Germinal center (tissue), 1 donor: ENCODE data around the gene MEGF11.
A peak's percentile ranks its signal among the peaks of the same experiment; 100 is the strongest.
"Not testable (repeated sequence)": the region's sequence is repeated elsewhere in the genome, so short reads cannot be mapped to it uniquely, and the experiment has no call there.

Source experiments
- DNase-seq: peaks from one replicate; pipeline ENCODE4 v3.0.0; 2012; ENCODE audit warnings: mixed read lengths, low spot score

The MEGF11 gene

DNA sequence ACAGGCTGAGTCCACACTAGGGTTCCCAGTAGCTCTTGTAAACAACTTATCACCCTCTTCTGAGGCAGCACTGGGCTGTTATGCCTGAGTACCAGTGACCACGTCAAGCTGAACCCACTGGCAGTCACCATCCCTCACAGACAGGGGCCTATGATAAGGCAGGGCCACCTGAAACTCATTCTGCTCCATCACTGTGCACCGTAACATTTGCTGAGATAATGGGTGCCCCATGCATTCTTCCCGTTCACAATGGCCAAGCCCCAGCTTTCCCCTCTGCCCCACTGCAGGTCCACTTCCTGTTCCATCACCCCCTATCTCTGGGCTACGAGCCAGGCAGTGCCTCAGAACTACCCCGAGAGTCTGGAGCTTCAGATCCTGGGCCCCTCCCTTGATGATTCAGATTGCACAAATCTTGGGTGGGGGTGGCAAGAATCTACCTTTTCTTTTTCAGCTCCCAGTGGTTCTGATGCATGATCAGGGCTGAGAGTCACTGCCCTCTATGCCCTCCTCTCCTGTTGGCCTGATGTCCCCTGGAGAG, 226.2 kb downstream of the MEGF11 start:
- DNase-seq = no peak

DNA sequence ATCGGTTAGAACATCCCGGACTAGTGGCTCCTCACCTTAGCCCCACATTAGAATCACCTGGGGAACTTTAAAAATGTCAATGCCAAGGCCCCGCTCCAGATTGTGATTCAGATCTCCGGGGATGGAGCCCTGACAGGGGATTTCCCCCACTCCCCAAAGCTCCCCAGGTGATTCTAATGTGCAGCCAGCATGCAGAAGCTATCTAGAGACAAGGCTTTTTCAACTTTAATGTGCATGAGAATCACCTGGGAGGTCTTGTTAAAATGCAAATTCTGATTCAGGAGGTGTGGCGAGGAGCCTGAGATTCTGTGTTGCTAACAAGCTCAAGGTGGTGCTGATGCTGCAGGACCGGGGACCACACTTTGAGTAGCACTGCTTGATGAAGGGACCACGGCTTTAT, 227.6 kb downstream of the MEGF11 start:
- no peak for DNase-seq

- no peak for DNase-seq
Measured at GRCh38 chr15:66025015-66025452, 228.5 kb downstream of the MEGF11 start.

- DNase-seq = no peak
Measured at GRCh38 chr15:66024116-66024515, 229.4 kb downstream of the MEGF11 start.

DNA sequence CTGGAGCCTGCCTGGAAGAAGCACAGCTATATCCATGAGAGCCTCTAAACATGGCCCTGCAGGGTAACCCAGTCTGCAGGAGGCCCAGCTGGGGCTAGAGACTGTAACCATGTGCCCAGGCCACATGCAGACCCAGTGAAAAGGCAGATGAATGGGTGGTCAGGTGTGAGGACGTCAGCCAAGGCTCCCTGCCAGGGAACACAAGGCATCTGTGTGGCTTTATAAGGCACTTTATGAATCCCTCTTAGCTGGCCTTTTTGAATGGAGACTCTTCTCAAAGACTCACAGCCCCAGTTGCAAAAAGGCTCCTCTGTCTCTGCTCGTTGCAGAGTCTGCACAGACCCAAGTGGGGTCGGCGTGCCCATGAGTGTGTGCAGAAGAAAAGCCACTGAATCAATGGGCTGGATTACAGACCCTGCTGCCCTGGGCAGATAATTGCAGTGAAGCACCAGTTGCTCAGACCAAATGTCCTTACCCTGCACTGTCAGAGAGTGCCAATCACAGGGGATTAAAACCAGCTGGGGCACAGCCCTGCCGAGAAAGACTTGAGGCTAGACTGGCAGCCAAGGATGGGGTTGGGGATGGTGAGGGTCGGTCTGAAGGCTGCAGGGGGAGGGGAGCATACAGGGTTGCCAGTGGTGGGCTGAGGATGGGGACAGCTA, 230.1 kb downstream of the MEGF11 start:
- no peak for DNase-seq

DNA sequence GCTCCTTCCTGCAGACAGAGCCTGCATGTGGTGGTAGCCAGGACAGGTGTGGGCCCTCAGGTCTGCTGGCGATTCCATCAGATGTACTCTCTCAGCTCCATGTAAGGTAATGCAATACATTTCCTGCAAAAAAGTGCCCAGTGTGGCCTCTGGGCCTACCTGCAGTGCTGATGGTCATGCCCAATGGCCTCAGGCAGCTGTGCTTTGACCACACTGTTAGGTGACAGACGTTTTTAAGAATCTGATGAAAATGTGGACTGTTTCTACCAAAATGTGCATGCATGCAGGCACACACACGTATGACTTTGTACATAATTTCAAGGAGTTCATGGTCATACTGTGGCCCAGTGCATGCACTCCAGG, 231.4 kb downstream of the MEGF11 start:
- no peak for DNase-seq

GRCh38 chr15:66021496-66022162, 231.9 kb downstream of the MEGF11 start:
- DNase-seq = no peak

- no peak for DNase-seq
Measured at GRCh38 chr15:66019826-66020398, 233.6 kb downstream of the MEGF11 start.

- no peak for DNase-seq
Measured at GRCh38 chr15:66019368-66019767, 234.2 kb downstream of the MEGF11 start.

GRCh38 chr15:66018488-66018797, 235.1 kb downstream of the MEGF11 start:
- no peak for DNase-seq

GRCh38 chr15:66017792-66018487, 235.6 kb downstream of the MEGF11 start:
- no peak for DNase-seq

GRCh38 chr15:66017000-66017399, 236.6 kb downstream of the MEGF11 start:
- DNase-seq = no peak

DNA sequence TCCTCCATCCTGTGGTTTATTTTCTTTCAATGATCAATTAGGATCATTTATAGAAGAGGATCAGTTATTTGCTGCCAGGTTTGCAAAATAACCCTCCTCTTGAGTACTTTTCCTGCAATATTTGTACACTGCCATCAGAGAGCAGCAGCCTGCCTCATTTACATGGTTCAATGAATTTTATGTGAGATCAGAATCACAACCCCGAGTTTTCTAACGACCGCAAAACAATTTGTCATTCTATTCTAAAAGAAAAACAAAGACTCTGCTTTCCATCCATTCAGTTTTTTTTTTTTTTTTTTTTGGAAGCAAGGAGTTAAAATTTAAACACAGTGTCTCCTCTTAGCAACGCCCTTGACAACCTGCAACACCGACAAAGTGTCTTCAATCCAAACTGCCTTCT, 237.4 kb downstream of the MEGF11 start:
- DNase-seq = no peak

DNA sequence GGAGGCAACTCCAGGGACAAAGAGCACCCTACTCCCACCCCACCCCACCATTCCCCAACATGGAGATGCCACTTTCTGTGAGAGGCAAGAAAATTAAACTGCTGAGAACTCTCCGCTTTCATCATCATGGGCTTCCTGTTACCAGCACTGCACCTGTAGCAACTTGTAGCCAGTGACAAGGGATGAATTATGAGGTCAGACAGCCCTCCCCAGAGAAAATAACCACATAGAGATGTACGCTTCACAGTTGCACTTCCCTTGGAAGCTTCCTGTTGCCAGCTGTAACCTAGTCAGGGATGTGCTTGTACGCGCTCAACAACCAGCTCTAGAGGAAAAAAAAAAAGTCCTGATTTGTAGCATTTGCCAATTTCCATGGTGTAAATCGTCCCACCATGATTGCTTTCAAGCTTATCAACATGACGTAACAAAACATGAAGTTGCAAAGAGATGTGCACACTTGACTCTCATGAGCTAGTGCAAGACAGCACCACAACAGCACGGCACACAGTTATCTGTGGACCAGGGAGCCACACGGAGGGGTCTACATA, 238.8 kb downstream of the MEGF11 start:
- DNase-seq = no peak

DNA sequence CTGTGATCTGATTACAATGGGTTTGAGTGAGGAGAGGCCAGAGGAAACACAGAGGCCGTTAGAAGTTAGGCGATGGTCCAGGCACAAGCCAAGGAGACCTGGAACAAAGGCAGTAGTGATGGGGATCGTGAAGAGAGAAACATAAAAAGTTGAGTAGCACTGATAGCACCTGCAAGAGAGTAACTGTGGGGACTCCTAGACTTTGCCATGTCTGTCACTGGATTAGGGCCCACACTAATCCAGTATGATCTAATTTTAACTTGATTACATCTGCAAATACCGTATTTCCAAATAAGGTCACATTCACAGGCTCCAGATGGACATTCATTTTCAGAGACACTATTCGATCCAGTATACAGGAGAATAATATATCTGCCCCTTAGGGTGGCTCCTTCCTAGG, 239.5 kb downstream of the MEGF11 start:
- no peak for DNase-seq

GRCh38 chr15:66008940-66009562, 244.5 kb downstream of the MEGF11 start:
- DNase-seq = no peak

- no peak for DNase-seq
Measured at GRCh38 chr15:66007663-66008262, 245.8 kb downstream of the MEGF11 start.

- no peak for DNase-seq
Measured at GRCh38 chr15:66006986-66007385, 246.6 kb downstream of the MEGF11 start.

DNA sequence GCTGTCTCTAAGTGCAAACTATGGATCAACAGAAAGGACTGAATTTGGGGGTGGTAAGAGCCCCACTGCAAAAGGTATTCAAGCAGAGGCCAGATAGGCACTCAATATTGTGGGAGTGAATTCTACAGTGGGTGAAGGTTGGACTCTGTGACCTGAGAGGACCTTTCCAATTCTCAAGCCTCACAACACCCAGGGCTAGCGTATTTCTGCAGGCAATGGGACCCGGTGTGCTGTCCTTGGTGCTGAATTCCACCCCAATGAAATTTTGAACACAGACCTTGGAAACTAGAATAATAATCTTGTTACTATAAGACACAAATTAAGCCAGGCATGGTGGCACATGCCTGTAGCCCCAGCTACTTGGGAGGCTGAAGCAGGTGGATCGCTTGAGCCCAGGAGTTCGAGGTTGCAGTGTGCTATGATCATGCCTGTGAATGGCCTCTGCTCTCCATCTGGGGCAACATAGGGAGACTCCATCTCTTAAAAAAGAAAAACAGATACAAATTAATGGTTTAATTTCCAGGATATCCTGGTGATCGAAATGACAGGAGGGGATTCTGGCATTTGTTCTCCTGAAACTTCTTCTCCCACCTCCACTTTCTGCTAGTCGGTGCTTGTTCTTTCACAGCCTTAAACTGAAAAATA, 248.8 kb downstream of the MEGF11 start:
- DNase-seq = peak; percentile 33

DNA sequence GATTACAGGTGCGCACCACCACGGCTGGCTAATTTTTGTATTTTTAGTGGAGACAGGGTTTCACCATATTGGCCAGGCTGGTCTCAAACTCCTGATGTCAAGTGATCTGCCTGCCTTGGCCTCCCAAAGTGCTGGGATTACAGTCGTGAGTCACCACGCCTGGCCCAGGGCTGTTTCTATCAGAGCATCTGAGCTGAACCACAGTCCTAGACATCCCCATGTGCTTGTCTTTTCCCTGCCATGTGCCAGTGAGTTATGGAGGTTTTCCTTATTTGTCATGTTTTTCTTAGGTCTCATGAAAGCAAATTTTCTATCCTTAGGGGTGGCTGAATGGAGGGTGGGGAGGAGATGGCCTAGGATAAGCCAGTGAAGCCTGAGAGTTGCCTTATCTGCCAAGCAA, 250.4 kb downstream of the MEGF11 start:
- not testable (repeated sequence) for DNase-seq
